Omental fat pad (tissue), 4 donors: Measurements from ENCODE around the gene USP1. TPM values are rescaled to one million over a fixed set of nuclear protein-coding genes. Genes with fewer than 3 reads are reported as not detected.
A peak's percentile ranks its signal among the peaks of the same experiment; 100 is the strongest.

Experiments
- ATAC-seq: fragments of 150-250 bp; one replicate; pipeline ENCODE4 v1.9.1; 2016; ENCODE audit warnings: mild to moderate bottlenecking, moderate library complexity; ENCODE audit not compliant: low FRiP score
- DNase-seq: peaks from one replicate; pipeline ENCODE4 v3.0.0-alpha.2; 2019; ENCODE audit warnings: low spot score
- CTCF ChIP-seq, 3 donors: fragments of 450-650 bp; IDR thresholded peaks; one replicate each; pipeline ENCODE4 v1.5.1; 2016 to 2017; ENCODE audit warnings: antibody characterized with exemption in 3 of 3, mild to moderate bottlenecking in 3 of 3, moderate library complexity in 2 of 3
- total RNA-seq, 4 donors: library from RNA; depleted of rRNA; stranded (reverse); fragments of >200 nt; gene quantifications; one replicate each; pipeline ENCODE4 v1.1.0, GENCODE V29; 2016

Gene USP1
- total RNA-seq, 4 donors from 2014 or later, result 15.1 to 26.2 (median 16.2) TPM

DNA sequence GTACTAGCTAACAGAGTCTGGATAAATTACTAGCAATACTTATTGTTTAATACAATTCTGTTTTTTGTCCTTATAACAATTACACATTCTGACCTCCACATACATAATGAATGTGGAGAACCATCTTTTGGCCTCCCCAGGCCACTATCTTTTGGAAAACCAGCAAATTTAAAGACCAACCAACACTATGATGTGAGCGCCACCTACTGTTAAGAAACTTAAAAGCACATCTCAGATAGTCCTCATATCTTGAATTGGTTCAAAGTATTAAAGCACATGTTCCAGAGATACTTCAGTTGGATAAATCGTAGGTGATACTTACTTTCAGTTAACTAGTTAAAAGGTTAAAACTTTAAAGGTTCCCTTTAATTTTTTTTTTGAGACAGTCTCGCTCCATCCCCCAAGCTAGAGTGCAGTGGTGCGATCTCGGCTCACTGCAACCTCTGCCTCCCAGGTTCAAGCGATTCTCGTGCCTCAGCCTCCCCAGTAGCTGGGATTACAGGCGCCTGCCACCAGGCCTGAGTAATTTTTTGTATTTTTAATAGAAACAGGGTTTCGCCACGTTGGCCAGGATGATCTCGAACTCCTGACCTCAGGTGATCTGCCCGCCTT is 29.3 kb upstream of the USP1 start:
- ATAC-seq (no peak), DNase-seq (no peak)
- TF ChIP-seq CTCF (IDR thresholded peaks at IDR 0.05), result peak in 1 of 3 donors; percentile 16

GRCh38 chr1:62415687-62416086 is 21.2 kb upstream of the USP1 start:
- TF ChIP-seq CTCF (IDR thresholded peaks at IDR 0.05), result no peak
- ATAC-seq, result no peak
- no peak for DNase-seq

GRCh38 chr1:62417351-62417999 is 19.4 kb upstream of the USP1 start:
- no peak for TF ChIP-seq CTCF (IDR thresholded peaks at IDR 0.05)
- no peak for DNase-seq
- ATAC-seq, result no peak

DNA sequence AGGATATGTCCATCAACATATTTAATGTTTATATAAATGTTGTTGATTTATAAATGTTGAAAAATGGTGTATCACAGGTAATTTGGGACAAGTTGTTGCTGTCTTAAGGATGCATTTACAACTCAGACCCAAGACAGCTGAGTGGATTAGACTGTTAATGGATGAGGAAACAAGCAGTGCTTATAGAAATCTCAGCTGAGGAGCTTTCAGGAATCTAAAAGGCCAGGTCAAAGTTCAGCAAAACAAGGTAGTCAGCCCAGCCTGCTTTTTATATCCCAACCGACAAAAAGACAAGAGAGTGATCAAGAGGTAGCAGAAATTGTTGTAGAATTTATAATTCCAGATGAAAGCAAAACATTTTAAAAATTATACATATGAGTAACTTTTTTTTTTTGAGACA is 16.6 kb upstream of the USP1 start:
- DNase-seq (no peak), ATAC-seq (no peak)
- no peak for TF ChIP-seq CTCF (IDR thresholded peaks at IDR 0.05)

DNA sequence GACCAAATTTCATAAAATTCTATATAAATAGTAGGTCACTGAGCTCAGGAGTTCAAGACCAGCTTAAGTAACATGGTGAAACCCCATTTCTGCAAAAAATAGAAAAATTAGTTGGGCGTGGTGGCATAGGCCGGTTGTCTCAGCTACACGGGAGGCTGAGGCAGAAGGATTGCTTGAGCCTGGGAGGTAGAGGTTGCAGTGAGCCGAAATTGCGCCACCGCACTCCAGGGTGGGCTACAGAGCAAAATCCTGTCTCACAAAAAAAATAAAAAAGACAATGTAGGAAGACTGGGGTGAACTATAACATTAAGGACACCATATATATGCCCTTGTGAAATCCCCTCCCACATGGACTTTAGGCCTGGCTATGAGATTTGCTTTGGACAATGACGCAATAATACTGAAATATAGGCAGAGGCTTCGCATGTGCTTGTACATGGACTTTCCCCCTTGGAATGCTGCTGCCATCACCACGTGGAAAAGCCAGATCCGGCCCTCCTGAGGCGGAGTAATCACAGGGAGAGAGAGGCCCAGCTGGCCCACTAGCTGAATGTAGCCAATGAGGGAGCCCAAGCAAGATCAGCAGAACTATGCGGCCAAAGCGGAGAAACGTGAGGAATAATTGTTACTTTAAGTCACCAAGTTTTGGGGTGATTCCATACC is 13.1 kb upstream of the USP1 start:
- no peak for TF ChIP-seq CTCF (IDR thresholded peaks at IDR 0.05)
- no peak for ATAC-seq
- no peak for DNase-seq

- ATAC-seq (no peak), DNase-seq (no peak)
- TF ChIP-seq CTCF (IDR thresholded peaks at IDR 0.05), result no peak
Measured at GRCh38 chr1:62424411-62424810, 12.4 kb upstream of the USP1 start.

- no peak for TF ChIP-seq CTCF (IDR thresholded peaks at IDR 0.05)
- DNase-seq, result no peak
- ATAC-seq, result no peak
Measured at GRCh38 chr1:62425041-62425440, 11.8 kb upstream of the USP1 start.
